ENCODE measurements around the gene SLC37A2.

DNA sequence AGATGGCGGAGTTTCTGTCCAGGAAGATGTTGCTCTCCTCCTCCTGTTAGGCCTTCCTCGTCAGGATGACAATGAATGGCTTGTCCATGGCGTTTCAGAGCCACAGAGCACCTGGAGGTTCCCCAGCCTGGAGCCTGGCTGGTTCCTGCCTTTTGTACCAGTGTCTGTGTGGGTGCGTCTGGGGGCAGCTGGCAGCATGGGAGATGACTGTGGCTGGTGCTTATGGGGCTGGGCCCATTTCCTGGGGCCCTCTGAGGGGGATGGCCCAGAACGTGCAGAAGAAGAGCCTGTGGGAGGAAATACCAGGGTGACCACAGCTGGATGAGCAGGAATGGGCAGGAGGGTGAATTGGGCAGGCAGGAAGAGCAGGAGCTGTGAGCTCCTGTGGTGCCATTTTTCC, 6.7 kb downstream of the SLC37A2 start:
- TF ChIP-seq, protein P1, sequence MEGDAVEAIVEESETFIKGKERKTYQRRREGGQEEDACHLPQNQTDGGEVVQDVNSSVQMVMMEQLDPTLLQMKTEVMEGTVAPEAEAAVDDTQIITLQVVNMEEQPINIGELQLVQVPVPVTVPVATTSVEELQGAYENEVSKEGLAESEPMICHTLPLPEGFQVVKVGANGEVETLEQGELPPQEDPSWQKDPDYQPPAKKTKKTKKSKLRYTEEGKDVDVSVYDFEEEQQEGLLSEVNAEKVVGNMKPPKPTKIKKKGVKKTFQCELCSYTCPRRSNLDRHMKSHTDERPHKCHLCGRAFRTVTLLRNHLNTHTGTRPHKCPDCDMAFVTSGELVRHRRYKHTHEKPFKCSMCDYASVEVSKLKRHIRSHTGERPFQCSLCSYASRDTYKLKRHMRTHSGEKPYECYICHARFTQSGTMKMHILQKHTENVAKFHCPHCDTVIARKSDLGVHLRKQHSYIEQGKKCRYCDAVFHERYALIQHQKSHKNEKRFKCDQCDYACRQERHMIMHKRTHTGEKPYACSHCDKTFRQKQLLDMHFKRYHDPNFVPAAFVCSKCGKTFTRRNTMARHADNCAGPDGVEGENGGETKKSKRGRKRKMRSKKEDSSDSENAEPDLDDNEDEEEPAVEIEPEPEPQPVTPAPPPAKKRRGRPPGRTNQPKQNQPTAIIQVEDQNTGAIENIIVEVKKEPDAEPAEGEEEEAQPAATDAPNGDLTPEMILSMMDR (IDR thresholded peaks at IDR 0.05), result no peak
- TF ChIP-seq POLR2AphosphoS5 (IDR thresholded peaks at IDR 0.05; ENCODE audit: low read depth, low read length), result no peak
- no peak for TF ChIP-seq RCOR1 (IDR thresholded peaks at IDR 0.05; ENCODE audit: low read length)
- TF ChIP-seq, protein P2, sequence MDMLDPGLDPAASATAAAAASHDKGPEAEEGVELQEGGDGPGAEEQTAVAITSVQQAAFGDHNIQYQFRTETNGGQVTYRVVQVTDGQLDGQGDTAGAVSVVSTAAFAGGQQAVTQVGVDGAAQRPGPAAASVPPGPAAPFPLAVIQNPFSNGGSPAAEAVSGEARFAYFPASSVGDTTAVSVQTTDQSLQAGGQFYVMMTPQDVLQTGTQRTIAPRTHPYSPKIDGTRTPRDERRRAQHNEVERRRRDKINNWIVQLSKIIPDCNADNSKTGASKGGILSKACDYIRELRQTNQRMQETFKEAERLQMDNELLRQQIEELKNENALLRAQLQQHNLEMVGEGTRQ (IDR thresholded peaks at IDR 0.05; ENCODE audit: borderline replicate concordance, low read depth, low read length), result no peak
- no peak for TF ChIP-seq TAF1 (IDR thresholded peaks at IDR 0.05; ENCODE audit: borderline replicate concordance, low read depth, low read length)
- no peak for TF ChIP-seq JUND (IDR thresholded peaks at IDR 0.05)
- no peak for TF ChIP-seq USF1 (IDR thresholded peaks at IDR 0.05; ENCODE audit: borderline replicate concordance, low read depth)
- no peak for TF ChIP-seq YY1 (IDR thresholded peaks at IDR 0.05; ENCODE audit: low read depth)
- TF ChIP-seq, protein P3, sequence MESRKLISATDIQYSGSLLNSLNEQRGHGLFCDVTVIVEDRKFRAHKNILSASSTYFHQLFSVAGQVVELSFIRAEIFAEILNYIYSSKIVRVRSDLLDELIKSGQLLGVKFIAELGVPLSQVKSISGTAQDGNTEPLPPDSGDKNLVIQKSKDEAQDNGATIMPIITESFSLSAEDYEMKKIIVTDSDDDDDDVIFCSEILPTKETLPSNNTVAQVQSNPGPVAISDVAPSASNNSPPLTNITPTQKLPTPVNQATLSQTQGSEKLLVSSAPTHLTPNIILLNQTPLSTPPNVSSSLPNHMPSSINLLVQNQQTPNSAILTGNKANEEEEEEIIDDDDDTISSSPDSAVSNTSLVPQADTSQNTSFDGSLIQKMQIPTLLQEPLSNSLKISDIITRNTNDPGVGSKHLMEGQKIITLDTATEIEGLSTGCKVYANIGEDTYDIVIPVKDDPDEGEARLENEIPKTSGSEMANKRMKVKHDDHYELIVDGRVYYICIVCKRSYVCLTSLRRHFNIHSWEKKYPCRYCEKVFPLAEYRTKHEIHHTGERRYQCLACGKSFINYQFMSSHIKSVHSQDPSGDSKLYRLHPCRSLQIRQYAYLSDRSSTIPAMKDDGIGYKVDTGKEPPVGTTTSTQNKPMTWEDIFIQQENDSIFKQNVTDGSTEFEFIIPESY (IDR thresholded peaks at IDR 0.05; ENCODE audit: borderline replicate concordance, low read depth), result no peak
- no peak for TF ChIP-seq GATA2 (CRISPR knock-in tag; IDR thresholded peaks at IDR 0.05)

Data from SK-N-SH (cell line).